ENCODE data around the gene MTSS2.

MTSS2 gene

DNA sequence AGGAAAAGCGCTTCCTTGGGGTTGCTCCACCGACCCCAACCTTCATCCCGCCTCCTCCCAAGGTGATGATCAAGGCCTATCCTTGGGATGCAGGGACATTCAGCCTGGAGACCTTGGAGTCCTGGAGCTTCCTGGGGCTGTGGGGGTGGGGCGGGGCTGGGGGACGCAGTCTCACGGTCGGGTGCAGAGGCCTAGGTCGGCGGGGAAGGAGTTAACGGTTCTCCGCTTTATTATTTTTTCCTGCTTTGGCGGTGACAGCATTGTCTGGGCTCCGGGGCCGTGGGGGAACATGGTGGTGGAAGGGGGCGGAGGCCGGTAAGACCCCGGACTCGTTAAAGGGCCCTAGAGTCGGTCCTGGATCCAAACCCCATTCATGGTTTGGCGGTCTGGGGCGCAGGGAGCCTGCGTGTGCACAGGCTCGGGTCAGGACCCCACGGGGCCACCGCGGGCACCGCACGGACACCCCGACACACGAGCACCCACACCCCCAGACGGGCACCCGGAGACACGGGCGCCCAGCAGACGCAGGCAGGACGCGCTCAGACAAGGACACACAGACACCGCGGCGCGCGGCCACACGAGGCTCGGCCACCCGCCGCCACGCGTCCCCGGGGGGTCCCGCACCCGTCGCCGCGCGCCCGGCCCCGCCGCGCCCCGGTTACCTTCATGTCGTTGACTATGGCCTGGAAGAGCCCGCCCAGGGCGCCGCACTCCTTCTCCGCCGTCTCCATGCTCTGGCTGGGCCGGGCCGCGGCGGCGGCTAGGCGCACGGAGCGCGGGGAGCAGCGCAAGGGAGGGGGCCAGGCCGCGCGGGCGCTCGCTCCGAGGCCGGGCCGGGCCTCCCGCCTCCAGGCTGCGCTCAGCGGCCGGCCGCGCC, 554 bp downstream of the MTSS2 start:
- Histone ChIP-seq H3K36me3 (peaks cover 0 to 26% (median 4%) of the 10 kb centered on the region in 11 experiments; a peak in 18 of 22 replicates), H3K27ac (peak overlapping the region; percentile 50 to 90 (median 80); a peak in 21 of 22 replicates), H3K4me1 (peaks cover 9 to 88% (median 76%) of the 10 kb centered on the region in 10 experiments; a peak in 19 of 20 replicates), H3K4me2 (peak overlapping the region; percentile 81 to 99 (median 96)), H4K20me1 (peaks cover 36 to 87% (median 44%) of the 10 kb centered on the region in 11 experiments; a peak in 21 of 22 replicates), H3K27me3 (no peaks in the 10 kb centered on the region), H3K9me3 (replicated peaks in 1 of 11) (no peaks in the 10 kb centered on the region), H3K4me3 (peak overlapping the region; percentile 56 to 95 (median 87)), H3K9ac (peak overlapping the region; percentile 75 to 94 (median 88))
- no peak for TF ChIP-seq Cebpa-rat (IDR thresholded peaks at IDR 0.05)

DNA sequence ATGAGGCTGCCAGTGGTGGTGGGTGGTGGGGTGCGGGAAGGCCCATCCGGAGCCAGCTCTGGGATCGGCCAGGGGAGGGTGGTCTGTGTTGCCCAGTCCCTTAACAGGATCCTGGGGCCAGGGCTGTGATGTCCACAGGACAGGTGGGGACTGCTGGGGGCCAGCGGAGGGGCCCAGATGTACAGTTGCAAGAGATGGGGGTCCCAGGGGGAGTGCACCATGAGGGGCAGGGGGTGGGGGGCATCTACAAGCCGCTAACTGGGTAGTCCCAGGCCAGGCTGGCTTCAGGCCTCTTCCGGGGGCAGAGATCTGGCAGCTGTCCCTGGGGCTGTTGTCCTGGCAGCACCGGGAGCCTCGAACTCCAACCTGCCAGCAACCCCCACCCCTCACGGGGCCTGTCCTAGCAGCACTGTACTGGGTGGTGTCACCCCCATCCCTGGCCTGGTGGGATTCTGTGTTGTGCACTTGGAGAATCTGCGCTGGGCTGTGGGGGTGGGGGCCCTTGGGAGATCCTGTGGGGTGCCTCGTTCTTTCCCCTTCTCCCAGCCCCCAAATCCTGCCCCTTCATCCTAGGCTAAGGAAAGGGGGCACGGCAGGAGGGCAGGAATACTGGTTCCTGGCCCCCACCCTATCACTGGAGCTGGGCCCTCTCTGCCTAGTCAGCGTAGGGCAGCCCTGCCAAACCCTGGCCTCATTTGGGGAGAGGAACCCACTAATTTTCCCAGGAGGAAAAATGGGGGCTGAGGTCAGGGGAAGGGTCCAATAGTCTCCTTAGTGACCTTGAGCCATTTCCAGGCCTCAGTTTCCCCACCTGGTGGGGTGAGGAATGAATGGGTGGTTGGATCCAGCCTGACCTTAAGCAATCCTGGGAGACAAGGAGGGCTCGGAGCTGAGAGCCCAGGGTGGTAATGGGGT, 1.4 kb downstream of the MTSS2 start:
- peaks cover 0 to 33% (median 8%) of the 10 kb centered on the region in 11 experiments; a peak in 17 of 22 replicates for H3K36me3 ChIP-seq
- H3K4me1 ChIP-seq: peaks cover 9 to 86% (median 76%) of the 10 kb centered on the region in 10 experiments; a peak in 19 of 20 replicates
- peak overlapping the region in 9 of 11 experiments; percentile 8 to 94 (median 89); a peak in 17 of 22 replicates for H3K9ac ChIP-seq
- peaks cover 33 to 82% (median 47%) of the 10 kb centered on the region in 11 experiments; a peak in 21 of 22 replicates for H4K20me1 ChIP-seq
- H3K27me3 ChIP-seq: no peaks in the 10 kb centered on the region
- H3K9me3 ChIP-seq (replicated peaks in 1 of 11): no peaks in the 10 kb centered on the region
- TF ChIP-seq Cebpa-rat (IDR thresholded peaks at IDR 0.05): no peak
- H3K4me3 ChIP-seq: peak overlapping the region; percentile 56 to 95 (median 87); a peak in 17 of 20 replicates
- peak overlapping the region; percentile 81 to 99 (median 96) for H3K4me2 ChIP-seq
- H3K27ac ChIP-seq: peak overlapping the region in 5 of 11 experiments; percentile 19 to 90 (median 82); a peak in 7 of 22 replicates

DNA sequence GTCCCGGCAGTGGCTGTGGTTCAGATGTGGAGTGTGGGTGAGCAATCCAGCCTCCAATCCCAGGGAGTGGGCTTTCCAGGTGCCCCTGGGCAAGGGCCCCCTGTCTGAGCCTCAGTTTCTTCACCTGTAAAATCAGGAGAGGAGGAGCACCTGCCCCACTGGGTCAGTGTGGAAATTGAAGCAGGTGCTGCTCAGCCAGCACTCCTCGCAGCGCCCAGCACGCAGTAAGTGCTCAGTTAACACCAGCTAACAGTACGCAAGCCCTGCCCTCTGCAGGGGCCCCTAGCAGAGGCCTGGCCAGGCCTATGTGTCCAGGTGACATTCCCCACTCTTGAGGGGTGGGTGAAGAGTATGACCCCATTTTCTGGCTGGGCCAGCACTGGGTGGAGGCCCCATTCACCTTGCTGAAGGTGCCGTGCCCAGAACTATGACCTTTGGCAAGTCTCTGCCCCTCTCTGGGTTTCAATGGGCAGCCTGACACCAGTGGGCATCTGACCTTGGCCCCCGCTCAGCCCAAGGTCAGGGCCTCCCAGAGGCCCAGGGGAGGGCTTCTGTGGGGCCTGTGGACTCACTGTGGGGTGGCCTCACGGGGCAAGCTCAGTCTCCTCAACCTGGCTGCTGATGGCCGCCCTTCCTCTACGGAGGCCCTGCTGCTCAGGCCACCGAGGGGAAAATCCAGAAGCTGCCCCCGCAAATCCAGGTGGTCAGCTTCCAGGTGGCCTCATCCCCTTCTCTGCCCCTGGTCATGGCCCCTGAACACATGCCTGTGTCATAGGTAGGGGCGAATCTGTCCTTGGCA, 2.5 kb downstream of the MTSS2 start:
- TF ChIP-seq Cebpa-rat (IDR thresholded peaks at IDR 0.05): no peak
- Histone ChIP-seq H3K36me3 (peaks cover 0 to 44% (median 18%) of the 10 kb centered on the region in 11 experiments; a peak in 17 of 22 replicates), H3K9me3 (replicated peaks in 1 of 11) (no peaks in the 10 kb centered on the region), H3K4me1 (peaks cover 9 to 83% (median 72%) of the 10 kb centered on the region in 10 experiments; a peak in 19 of 20 replicates), H3K4me2 (peak overlapping the region in 8 of 11 experiments; percentile 28 to 99 (median 96); a peak in 15 of 22 replicates), H3K9ac (peak overlapping the region in 6 of 11 experiments; percentile 22 to 94 (median 51); a peak in 11 of 22 replicates), H4K20me1 (peaks cover 22 to 81% (median 47%) of the 10 kb centered on the region in 11 experiments; a peak in 21 of 22 replicates), H3K27ac (peak overlapping the region in 3 of 11 experiments; percentile 4 to 56 (median 30); a peak in 4 of 22 replicates), H3K4me3 (no peak overlapping the region), H3K27me3 (no peaks in the 10 kb centered on the region)

DNA sequence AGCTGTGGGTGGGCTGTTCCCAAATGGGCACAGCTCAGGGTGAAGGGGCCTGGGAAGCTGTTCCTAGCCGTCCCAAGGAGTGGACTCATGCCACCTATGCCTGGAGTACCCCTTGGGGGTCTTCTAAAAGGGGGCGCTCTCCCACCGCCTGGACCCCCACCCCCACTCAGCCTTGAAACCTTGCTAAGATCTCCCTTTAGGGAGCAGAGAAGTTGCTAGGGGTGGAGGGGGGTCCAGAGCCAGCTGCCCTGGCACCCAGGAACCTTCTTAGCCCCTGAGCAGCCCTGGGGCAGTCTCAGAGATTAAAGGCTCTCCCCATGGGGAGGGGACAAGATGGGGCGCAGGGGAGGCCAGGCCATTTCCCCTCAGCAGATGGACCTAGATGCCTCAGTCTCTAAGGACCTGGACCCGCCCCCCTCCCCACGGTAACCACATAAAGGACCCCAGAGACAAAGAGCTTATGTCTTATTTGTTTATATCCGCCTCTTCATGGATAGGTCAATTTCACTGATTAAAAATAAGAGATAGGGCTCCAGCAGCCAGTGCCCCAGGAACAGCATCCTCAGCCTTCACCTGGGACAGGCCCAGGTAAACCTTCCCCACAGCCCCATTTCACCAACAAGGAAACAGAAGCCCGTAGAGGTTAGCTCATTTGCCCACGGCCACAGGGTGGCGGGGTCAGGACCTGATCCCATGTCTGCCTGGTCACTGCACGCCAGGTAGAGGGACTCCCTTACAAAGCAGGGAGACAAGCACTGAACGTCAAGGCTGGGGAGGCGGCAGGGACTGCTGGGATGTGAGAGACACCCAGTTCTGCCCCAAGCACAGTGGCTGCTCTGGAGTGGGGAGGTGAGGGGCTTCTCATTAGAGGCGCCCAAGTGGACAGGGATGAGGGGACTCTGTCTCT, 3.4 kb downstream of the MTSS2 start:
- H3K4me1 ChIP-seq: peaks cover 9 to 75% (median 64%) of the 10 kb centered on the region in 10 experiments; a peak in 19 of 20 replicates

DNA sequence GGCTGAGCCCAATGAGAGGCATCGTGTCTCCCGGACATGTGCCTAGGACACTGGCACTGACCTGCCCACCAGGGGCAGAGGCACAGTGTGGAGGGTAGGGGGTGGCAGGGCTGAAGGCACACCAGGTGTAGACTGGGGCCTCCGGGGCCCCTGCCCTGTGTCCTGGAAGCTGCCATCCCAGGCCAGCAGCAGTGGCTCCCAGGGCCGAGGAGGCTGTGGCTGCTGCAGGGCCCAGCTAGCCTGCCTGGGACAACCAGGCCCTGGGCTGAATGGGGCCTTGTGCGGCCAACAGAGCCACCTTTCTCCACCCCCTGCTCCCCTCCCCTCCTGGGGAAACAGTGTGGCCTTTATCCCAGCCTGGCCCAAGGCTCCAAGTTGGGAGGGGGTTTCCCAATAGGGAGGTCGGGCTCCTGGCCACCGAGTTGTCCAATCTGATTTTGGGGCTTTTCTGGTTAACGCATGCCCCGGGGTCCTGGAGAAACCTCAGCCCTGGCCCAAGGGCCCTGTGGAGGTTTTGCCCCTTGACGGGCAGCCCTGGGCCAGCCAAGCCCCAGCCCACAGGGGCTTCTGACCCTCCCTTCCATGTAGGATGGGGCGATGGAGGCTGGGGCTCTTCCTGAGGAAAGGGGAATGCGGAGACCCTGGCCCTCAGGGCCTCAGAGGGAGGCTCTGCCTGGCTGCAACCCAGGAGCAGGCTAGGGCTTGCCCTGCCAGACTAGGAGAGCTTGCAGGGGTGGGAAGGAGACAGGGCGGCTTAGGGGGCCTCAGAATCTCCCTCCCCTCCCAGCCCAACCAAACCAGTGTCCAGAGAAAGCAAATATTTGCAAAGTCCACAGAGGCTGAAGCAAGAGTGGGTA, 4.2 kb downstream of the MTSS2 start:
- Histone ChIP-seq H3K4me3 (no peak overlapping the region), H4K20me1 (peaks cover 5 to 79% (median 47%) of the 10 kb centered on the region in 11 experiments; a peak in 20 of 22 replicates), H3K4me1 (peaks cover 9 to 68% (median 56%) of the 10 kb centered on the region in 10 experiments; a peak in 19 of 20 replicates), H3K27ac (peak overlapping the region in 5 of 11 experiments; percentile 9 to 56 (median 43); a peak in 8 of 22 replicates), H3K9ac (peak overlapping the region in 7 of 11 experiments; percentile 12 to 52 (median 46); a peak in 10 of 22 replicates), H3K27me3 (no peaks in the 10 kb centered on the region), H3K4me2 (peak overlapping the region in 8 of 11 experiments; percentile 37 to 99 (median 96); a peak in 15 of 22 replicates), H3K9me3 (replicated peaks in 1 of 11) (no peaks in the 10 kb centered on the region), H3K36me3 (peaks cover 0 to 61% (median 35%) of the 10 kb centered on the region in 11 experiments; a peak in 17 of 22 replicates)
- no peak for TF ChIP-seq Cebpa-rat (IDR thresholded peaks at IDR 0.05)

More for the DNA sequence above, 3.4 kb downstream of the MTSS2 start:
- Histone ChIP-seq H4K20me1 (peaks cover 14 to 80% (median 47%) of the 10 kb centered on the region in 11 experiments; a peak in 21 of 22 replicates), H3K9me3 (replicated peaks in 1 of 11) (no peaks in the 10 kb centered on the region), H3K4me2 (peak overlapping the region in 8 of 11 experiments; percentile 28 to 99 (median 96); a peak in 17 of 22 replicates), H3K9ac (peak overlapping the region in 6 of 11 experiments; percentile 11 to 52 (median 38); a peak in 10 of 22 replicates), H3K4me3 (no peak overlapping the region), H3K27ac (peak overlapping the region in 2 of 11 experiments; percentile 4 to 56; a peak in 4 of 22 replicates), H3K27me3 (no peaks in the 10 kb centered on the region), H3K36me3 (peaks cover 0 to 52% (median 27%) of the 10 kb centered on the region in 11 experiments; a peak in 17 of 22 replicates)
- no peak for TF ChIP-seq Cebpa-rat (IDR thresholded peaks at IDR 0.05)
